ENCODE data around the gene MYO6.

The MYO6 gene

DNA sequence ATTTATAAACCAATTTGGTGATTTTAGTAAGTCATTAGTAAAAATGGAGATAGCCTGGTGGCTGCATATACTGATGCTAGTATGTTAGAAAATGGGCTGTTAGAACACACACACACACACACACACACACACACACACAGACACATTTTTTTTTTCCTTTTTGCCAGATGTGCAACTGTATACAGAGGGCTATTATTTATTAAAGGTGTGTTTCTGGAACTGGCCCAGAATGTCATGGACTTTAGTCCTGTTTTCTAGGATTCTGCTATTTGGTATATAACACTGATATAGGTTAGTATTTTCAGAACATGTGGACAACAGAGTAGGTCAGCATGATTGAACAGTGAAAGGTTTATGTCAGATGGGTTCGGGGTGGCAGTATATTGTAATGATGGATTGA is 12.4 kb downstream of the MYO6 start:
- Histone ChIP-seq H3K4me1 (ENCODE audit: insufficient read depth, low read length, poor library complexity, severe bottlenecking) (no peaks in the 10 kb centered on the region), H3K4me2 (ENCODE audit: low read depth, low read length, poor library complexity, severe bottlenecking) (no peak overlapping the region), H3K27me3 (ENCODE audit: insufficient read depth, low read length, poor library complexity, severe bottlenecking) (no peaks in the 10 kb centered on the region), H2AFZ (ENCODE audit: low read length) (no peak overlapping the region), H3K9me3 (ENCODE audit: insufficient read depth, low read depth, low read length) (no peaks in the 10 kb centered on the region), H3K36me3 (ENCODE audit: insufficient read depth, low read length) (no peaks in the 10 kb centered on the region), H3K9me2 (replicated peaks; ENCODE audit: low read depth, low read length) (no peaks in the 10 kb centered on the region), H3K79me2 (ENCODE audit: insufficient read depth, low read length) (no peaks in the 10 kb centered on the region), H3F3A (ENCODE audit: low read depth) (no peaks in the 10 kb centered on the region), H3K4me3 (ENCODE audit: low read length, poor library complexity, severe bottlenecking) (no peak overlapping the region), H3K9ac (ENCODE audit: low read depth, low read length, poor library complexity, severe bottlenecking) (no peak overlapping the region), H4K20me1 (ENCODE audit: insufficient read depth, low read length, poor library complexity, severe bottlenecking) (no peaks in the 10 kb centered on the region)
- TF ChIP-seq, protein P1, sequence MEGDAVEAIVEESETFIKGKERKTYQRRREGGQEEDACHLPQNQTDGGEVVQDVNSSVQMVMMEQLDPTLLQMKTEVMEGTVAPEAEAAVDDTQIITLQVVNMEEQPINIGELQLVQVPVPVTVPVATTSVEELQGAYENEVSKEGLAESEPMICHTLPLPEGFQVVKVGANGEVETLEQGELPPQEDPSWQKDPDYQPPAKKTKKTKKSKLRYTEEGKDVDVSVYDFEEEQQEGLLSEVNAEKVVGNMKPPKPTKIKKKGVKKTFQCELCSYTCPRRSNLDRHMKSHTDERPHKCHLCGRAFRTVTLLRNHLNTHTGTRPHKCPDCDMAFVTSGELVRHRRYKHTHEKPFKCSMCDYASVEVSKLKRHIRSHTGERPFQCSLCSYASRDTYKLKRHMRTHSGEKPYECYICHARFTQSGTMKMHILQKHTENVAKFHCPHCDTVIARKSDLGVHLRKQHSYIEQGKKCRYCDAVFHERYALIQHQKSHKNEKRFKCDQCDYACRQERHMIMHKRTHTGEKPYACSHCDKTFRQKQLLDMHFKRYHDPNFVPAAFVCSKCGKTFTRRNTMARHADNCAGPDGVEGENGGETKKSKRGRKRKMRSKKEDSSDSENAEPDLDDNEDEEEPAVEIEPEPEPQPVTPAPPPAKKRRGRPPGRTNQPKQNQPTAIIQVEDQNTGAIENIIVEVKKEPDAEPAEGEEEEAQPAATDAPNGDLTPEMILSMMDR (conservative IDR thresholded peaks at IDR 0.05; ENCODE audit: low read length), result no peak
- TF ChIP-seq EZH2phosphoT487 (IDR thresholded peaks at IDR 0.05; ENCODE audit: borderline replicate concordance), result no peak

DNA sequence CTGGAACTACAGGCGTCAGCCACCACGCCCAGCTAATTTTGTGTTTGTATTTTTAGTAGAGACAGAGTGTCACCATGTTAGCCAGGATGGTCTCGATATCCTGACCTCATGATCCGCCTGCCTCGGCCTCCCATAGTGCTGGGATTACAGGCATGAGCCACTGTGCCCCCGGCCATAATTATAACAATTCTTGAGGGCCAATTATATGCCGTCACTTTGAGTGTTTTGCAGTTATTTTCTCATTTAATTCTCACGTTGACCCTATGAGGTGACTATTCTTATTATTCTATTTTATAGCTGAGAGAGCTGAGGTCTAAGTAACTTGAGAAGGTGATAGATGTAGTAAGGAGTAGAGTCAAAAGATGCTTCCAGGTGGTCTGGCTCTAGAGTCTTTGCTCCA is 13.0 kb downstream of the MYO6 start:
- no peak overlapping the region for H2AFZ ChIP-seq (ENCODE audit: low read length)
- no peaks in the 10 kb centered on the region for H4K20me1 ChIP-seq (ENCODE audit: insufficient read depth, low read length, poor library complexity, severe bottlenecking)
- H3K9me2 ChIP-seq (replicated peaks; ENCODE audit: low read depth, low read length), result no peaks in the 10 kb centered on the region
- H3K36me3 ChIP-seq (ENCODE audit: insufficient read depth, low read length), result no peaks in the 10 kb centered on the region
- no peaks in the 10 kb centered on the region for H3K4me1 ChIP-seq (ENCODE audit: insufficient read depth, low read length, poor library complexity, severe bottlenecking)
- no peaks in the 10 kb centered on the region for H3K9me3 ChIP-seq (ENCODE audit: insufficient read depth, low read depth, low read length)
- no peak overlapping the region for H3K9ac ChIP-seq (ENCODE audit: low read depth, low read length, poor library complexity, severe bottlenecking)
- H3K4me2 ChIP-seq (ENCODE audit: low read depth, low read length, poor library complexity, severe bottlenecking), result no peak overlapping the region
- no peaks in the 10 kb centered on the region for H3K27me3 ChIP-seq (ENCODE audit: insufficient read depth, low read length, poor library complexity, severe bottlenecking)
- H3F3A ChIP-seq (ENCODE audit: low read depth), result no peaks in the 10 kb centered on the region
- H3K4me3 ChIP-seq (ENCODE audit: low read length, poor library complexity, severe bottlenecking), result no peak overlapping the region
- H3K79me2 ChIP-seq (ENCODE audit: insufficient read depth, low read length), result no peaks in the 10 kb centered on the region
- no peak for TF ChIP-seq EZH2phosphoT487 (IDR thresholded peaks at IDR 0.05; ENCODE audit: borderline replicate concordance)
- TF ChIP-seq, protein P1 (conservative IDR thresholded peaks at IDR 0.05; ENCODE audit: low read length), result no peak

DNA sequence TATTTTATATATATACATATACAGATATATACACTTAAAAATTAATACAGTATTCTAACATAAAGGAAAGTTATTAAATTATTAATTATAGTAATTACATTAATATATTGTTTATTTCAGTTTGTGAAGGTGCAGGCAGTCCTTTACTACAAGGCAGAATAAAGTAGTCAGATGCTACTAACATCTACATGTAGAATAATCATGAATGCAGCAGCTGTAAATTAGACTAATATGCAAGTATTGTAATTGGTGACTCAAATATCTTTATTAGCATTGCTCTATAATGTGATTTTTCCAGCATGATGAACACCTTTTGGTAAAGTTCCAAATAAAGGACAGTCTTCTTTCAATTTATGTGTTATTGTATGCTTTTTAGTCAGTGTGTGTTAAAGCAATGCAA is 17.3 kb downstream of the MYO6 start:
- no peaks in the 10 kb centered on the region for H3K27me3 ChIP-seq (ENCODE audit: insufficient read depth, low read length, poor library complexity, severe bottlenecking)
- TF ChIP-seq, protein P1 (conservative IDR thresholded peaks at IDR 0.05; ENCODE audit: low read length), result no peak
- TF ChIP-seq EZH2phosphoT487 (IDR thresholded peaks at IDR 0.05; ENCODE audit: borderline replicate concordance), result no peak
- no peaks in the 10 kb centered on the region for H3K9me2 ChIP-seq (replicated peaks; ENCODE audit: low read depth, low read length)
- H3F3A ChIP-seq (ENCODE audit: low read depth), result no peaks in the 10 kb centered on the region
- no peak overlapping the region for H3K4me2 ChIP-seq (ENCODE audit: low read depth, low read length, poor library complexity, severe bottlenecking)
- no peaks in the 10 kb centered on the region for H3K4me1 ChIP-seq (ENCODE audit: insufficient read depth, low read length, poor library complexity, severe bottlenecking)
- no peaks in the 10 kb centered on the region for H3K9me3 ChIP-seq (ENCODE audit: insufficient read depth, low read depth, low read length)
- no peak overlapping the region for H2AFZ ChIP-seq (ENCODE audit: low read length)
- H3K4me3 ChIP-seq (ENCODE audit: low read length, poor library complexity, severe bottlenecking), result no peak overlapping the region
- no peaks in the 10 kb centered on the region for H3K79me2 ChIP-seq (ENCODE audit: insufficient read depth, low read length)
- H3K36me3 ChIP-seq (ENCODE audit: insufficient read depth, low read length), result no peaks in the 10 kb centered on the region
- H4K20me1 ChIP-seq (ENCODE audit: insufficient read depth, low read length, poor library complexity, severe bottlenecking), result no peaks in the 10 kb centered on the region
- no peak overlapping the region for H3K9ac ChIP-seq (ENCODE audit: low read depth, low read length, poor library complexity, severe bottlenecking)

Measured in Loucy (cell line).